Stimulated activated naive CD8-positive, alpha-beta T cell treated with anti-CD3 and anti-CD28 coated beads, Interleukin-15, Interleukin-2, amounts not matched to agents 100 U/mL and 50 U/mL, for 24 hours (primary cell): Measurements from ENCODE around the gene PALM.

ENCODE experiments used
- ATAC-seq: fragments of 150-1000 bp; cut with Tn5 transposase; one replicate; pipeline ENCODE4 v1.10.0; 2021
- DNase-seq: peaks from one replicate; pipeline ENCODE4 v3.0.0; 2021

PALM gene

GRCh38 chr19:782878-783668 is 74.3 kb downstream of the PALM start:
- ATAC-seq, result no peak

DNA sequence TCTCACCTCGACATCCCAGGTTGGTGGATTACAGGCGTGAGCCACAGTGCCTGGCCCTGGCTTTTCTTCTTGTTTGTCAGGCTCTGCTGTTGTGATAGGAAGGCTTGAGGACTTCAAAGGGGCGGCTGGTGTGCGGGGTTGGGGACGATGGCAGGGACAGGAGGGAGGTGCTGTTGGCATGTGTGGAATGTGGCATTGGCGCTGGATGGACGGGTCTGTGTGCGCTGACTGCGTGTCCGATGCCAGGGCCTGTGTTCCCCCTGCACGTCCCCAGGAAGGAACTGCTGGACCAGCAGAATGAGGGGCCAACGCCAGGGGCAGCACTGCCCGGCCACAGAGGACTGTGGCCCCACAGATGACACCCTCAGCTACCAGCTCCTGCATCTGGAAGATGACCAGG is 75.8 kb downstream of the PALM start:
- no peak for DNase-seq
- no peak for ATAC-seq

More at GRCh38 chr19:782878-783668, 74.3 kb downstream of the PALM start:
- DNase-seq, result no peak

DNA sequence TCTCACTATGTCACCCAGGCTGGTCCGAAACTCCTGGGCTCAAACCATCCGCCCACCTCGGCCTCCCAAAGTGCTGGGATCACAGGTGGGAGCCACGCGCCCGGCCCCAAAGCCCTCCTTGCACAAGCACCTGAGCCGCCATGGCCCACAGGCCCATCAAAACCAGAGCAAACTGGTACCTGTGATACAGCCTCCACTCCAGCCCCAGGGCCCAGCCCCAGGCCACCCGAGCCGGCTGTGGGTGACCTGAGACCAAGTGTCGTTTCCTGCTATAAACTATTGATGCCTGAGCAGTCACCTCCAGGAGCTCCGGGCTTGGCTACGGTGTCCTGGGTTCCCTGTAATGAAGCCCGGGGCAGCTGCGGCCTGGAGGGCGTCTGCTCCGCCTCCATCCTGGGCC is 78.8 kb downstream of the PALM start:
- DNase-seq, result no peak
- no peak for ATAC-seq

GRCh38 chr19:788686-788982 is 79.9 kb downstream of the PALM start:
- DNase-seq (no peak), ATAC-seq (no peak)

DNA sequence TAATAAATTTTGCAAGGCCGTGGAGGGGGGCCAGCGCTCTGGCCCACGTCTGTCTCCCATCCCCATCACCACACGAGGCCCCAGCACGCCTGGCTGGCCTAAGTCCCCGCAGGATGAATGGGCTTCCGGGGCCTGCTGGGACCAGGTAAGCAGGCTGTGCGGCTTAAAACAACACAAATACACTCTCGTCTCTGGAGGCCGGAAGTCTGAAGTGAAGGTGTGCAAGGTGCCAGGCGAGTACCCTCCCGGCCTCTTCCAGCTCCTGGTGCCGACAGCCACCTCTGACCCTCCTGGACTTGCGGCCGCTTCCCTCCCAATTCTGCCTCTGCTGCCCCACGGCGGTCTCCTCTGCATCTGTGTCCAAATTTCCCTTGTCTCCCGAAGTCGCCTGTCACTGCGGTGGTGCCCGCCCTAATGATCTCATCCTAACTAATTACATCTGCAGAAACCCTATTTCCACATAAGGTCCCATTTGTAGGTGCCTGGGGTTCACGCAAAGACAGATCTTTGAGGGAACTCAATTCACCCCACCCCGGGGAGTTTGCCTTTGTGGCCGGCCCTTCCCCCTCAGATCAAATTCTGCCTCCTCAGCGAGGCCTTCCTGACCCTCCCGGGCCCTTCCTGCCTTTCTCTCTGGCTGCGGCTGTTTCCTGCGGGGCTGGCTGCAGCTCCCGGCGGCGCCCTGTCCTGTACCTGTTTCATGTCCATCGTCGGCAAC is 80.4 kb downstream of the PALM start:
- ATAC-seq (no peak), DNase-seq (no peak)

GRCh38 chr19:789701-790060 is 80.9 kb downstream of the PALM start:
- ATAC-seq (no peak), DNase-seq (no peak)

DNA sequence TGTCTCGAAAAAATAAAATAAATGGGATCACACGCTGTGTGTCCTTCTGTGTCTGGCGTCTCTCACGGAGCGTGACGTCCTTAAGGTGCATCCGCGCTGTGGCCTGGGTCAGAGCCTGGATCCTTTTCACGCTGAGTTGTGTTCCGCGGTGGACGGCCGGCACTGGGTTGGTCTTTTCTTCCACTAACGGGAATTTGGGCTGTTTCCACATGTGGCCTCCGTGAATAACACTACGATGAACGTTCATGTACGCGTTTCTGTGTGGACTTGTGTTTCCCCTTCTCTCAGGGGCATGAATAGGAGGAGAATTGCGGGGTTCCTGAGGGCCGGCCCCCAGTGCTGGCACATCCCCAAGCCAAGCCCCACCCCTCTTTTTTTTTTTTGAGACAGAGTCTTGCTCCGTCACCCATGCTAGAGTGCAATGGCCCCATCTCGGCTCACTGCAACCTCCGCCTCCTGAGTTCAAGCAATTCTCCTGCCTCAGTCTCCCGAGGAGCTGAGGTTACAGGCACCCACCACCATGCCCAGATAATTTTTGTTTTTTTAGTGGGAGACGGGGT is 82.4 kb downstream of the PALM start:
- DNase-seq, result no peak
- no peak for ATAC-seq

- ATAC-seq, result no peak
Measured at GRCh38 chr19:791567-792305, 83.0 kb downstream of the PALM start.

GRCh38 chr19:792306-792885 is 83.7 kb downstream of the PALM start:
- ATAC-seq (no peak), DNase-seq (no peak)

More at GRCh38 chr19:791567-792305, 83.0 kb downstream of the PALM start:
- DNase-seq, result no peak

DNA sequence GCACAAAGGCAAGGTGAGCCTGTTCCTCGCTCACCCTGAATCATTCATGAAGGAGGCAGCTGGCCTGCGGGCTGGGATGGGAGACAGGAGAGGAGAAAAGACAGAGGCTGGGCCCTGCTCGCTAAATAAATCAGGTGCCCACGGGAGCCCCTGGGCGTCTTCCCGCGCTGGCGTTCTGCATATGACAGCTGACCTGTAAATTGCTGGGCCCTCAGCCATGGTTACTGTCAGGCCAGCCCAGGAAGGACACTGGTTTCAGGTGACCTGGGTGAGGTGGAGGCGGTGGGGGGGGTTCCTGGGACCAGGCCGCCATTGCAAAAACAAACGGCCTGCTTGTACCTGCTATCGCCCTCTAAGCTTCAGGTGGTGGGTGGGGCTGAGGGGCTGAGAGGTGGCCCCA is 85.1 kb downstream of the PALM start:
- DNase-seq, result no peak
- no peak for ATAC-seq

GRCh38 chr19:795073-795611 is 86.4 kb downstream of the PALM start:
- DNase-seq (no peak), ATAC-seq (no peak)

GRCh38 chr19:795691-796581 is 87.2 kb downstream of the PALM start:
- DNase-seq, result no peak
- ATAC-seq, result no peak

- DNase-seq (peak; percentile 98), ATAC-seq (peak; percentile 86)
Measured at GRCh38 chr19:796692-797527, 88.2 kb downstream of the PALM start, which contains the start of gene PTBP1. Gene PTBP1 (plus strand): TSS chr19:797452. CDS start chr19:797498, 46 bp downstream.
